H7 (cell line): ENCODE results near the gene ATAD5. TPM values are rescaled to one million over a fixed set of nuclear protein-coding genes. Genes with fewer than 3 reads are reported as not detected.
A peak's percentile ranks its signal among the peaks of the same experiment; 100 is the strongest.
"Not testable (repeated sequence)": the region's sequence is repeated elsewhere in the genome, so short reads cannot be mapped to it uniquely, and the experiment has no call there.

Experiments used
- DNase-seq: peaks from one replicate; pipeline ENCODE4 v3.0.0; 2012
- H3K27me3 ChIP-seq: 2 replicates; pipeline ENCODE4 v1.6.0; 2011; ENCODE audit warnings: mild to moderate bottlenecking, low read length; ENCODE audit not compliant: control insufficient read depth, insufficient read depth
- H3K36me3 ChIP-seq: replicated peaks from 2 replicates; pipeline ENCODE4 v1.5.1; 2011; ENCODE audit warnings: low read length; ENCODE audit not compliant: control insufficient read depth, insufficient read depth
- H3K4me3 ChIP-seq: 2 replicates; pipeline ENCODE4 v1.5.1; 2011; ENCODE audit warnings: low read depth, mild to moderate bottlenecking, control low read depth, low read length, moderate library complexity; ENCODE audit not compliant: insufficient read depth
- total RNA-seq: library from RNA; depleted of rRNA; stranded (reverse); fragments of >200 nt; shearing (Covaris generic); gene quantifications from 2 replicates; pipeline ENCODE4 v1.2.3, GENCODE V29; 2014

The ATAD5 gene
- total RNA-seq, 1 experiment from 2014 or later = 7.7 TPM

GRCh38 chr17:30814860-30815259, 16.9 kb upstream of the ATAD5 start:
- not testable (repeated sequence) for H3K27me3 ChIP-seq, H3K4me3 ChIP-seq, H3K36me3 ChIP-seq, DNase-seq

GRCh38 chr17:30816165-30816564, 15.6 kb upstream of the ATAD5 start:
- no peaks in the 10 kb centered on the region for H3K36me3 ChIP-seq
- no peaks in the 10 kb centered on the region for H3K27me3 ChIP-seq
- DNase-seq = no peak

GRCh38 chr17:30819971-30820705, 11.6 kb upstream of the ATAD5 start:
- Histone ChIP-seq H3K36me3 (no peaks in the 10 kb centered on the region), H3K27me3 (no peaks in the 10 kb centered on the region), H3K4me3 (no peak overlapping the region)
- DNase-seq = no peak

More at GRCh38 chr17:30816165-30816564, 15.6 kb upstream of the ATAD5 start:
- H3K4me3 ChIP-seq = no peak overlapping the region

GRCh38 chr17:30821871-30822723, 9.7 kb upstream of the ATAD5 start:
- DNase-seq = no peak
- Histone ChIP-seq H3K36me3 (no peaks in the 10 kb centered on the region), H3K4me3 (no peak overlapping the region), H3K27me3 (no peaks in the 10 kb centered on the region)

GRCh38 chr17:30822919-30823318, 8.8 kb upstream of the ATAD5 start:
- not testable (repeated sequence) for H3K36me3 ChIP-seq, H3K4me3 ChIP-seq, H3K27me3 ChIP-seq, DNase-seq

GRCh38 chr17:30823421-30823820, 8.3 kb upstream of the ATAD5 start:
- no peaks in the 10 kb centered on the region for H3K27me3 ChIP-seq
- DNase-seq = no peak
- no peaks in the 10 kb centered on the region for H3K36me3 ChIP-seq
- H3K4me3 ChIP-seq = peak overlapping the region; percentile 86

- Histone ChIP-seq H3K27me3 (no peaks in the 10 kb centered on the region), H3K36me3 (no peaks in the 10 kb centered on the region), H3K4me3 (peak overlapping the region; percentile 86)
- DNase-seq = peak; percentile 84
Measured at GRCh38 chr17:30824002-30824355, 7.8 kb upstream of the ATAD5 start.

GRCh38 chr17:30824356-30825145, 7.2 kb upstream of the ATAD5 start, which contains the start of gene CRLF3:
CRLF3 (minus strand) TSS chr17:30824692; CDS start chr17:30824651, 41 bp downstream.
- no peaks in the 10 kb centered on the region for H3K27me3 ChIP-seq
- no peaks in the 10 kb centered on the region for H3K36me3 ChIP-seq
- DNase-seq = peak; percentile 99
- peak within 1 kb of the TSS; percentile 86 for H3K4me3 ChIP-seq

- DNase-seq = no peak
Measured at GRCh38 chr17:30827082-30827481, 4.7 kb upstream of the ATAD5 start.

GRCh38 chr17:30829022-30829421, 2.7 kb upstream of the ATAD5 start:
- DNase-seq = no peak
- Histone ChIP-seq H3K4me3 (no peak overlapping the region), H3K36me3 (no peaks in the 10 kb centered on the region), H3K27me3 (no peaks in the 10 kb centered on the region)

More at GRCh38 chr17:30827082-30827481, 4.7 kb upstream of the ATAD5 start:
- Histone ChIP-seq H3K4me3 (no peak overlapping the region), H3K36me3 (no peaks in the 10 kb centered on the region), H3K27me3 (no peaks in the 10 kb centered on the region)

GRCh38 chr17:30831257-30831656, 509 bp upstream of the ATAD5 start:
- Histone ChIP-seq H3K36me3 (no peaks in the 10 kb centered on the region), H3K27me3 (no peaks in the 10 kb centered on the region), H3K4me3 (peak overlapping the region; percentile 84)
- peak; percentile 59 for DNase-seq

GRCh38 chr17:30832438-30833124, 815 bp downstream of the ATAD5 start:
- H3K27me3 ChIP-seq = no peaks in the 10 kb centered on the region
- peak overlapping the region; percentile 84 for H3K4me3 ChIP-seq
- no peak for DNase-seq
- H3K36me3 ChIP-seq = no peaks in the 10 kb centered on the region

GRCh38 chr17:30838202-30838807, 6.5 kb downstream of the ATAD5 start:
- no peaks in the 10 kb centered on the region for H3K27me3 ChIP-seq
- no peak for DNase-seq
- H3K4me3 ChIP-seq = no peak overlapping the region
- peaks cover 7% of the 10 kb centered on the region for H3K36me3 ChIP-seq

GRCh38 chr17:30840771-30841170, 9.0 kb downstream of the ATAD5 start:
- Histone ChIP-seq H3K4me3 (no peak overlapping the region), H3K27me3 (no peaks in the 10 kb centered on the region), H3K36me3 (peaks cover 9% of the 10 kb centered on the region)
- no peak for DNase-seq
